WI38 (cell line): ENCODE measurements around the gene BNC1.

Experiments
- H3K4me3 ChIP-seq: 2 replicates; pipeline ENCODE4 v1.5.1; 2011; ENCODE audit warnings: low read depth, mild to moderate bottlenecking, control low read depth, low read length
- TF ChIP-seq, protein P1 (sequence below): IDR thresholded peaks from 2 replicates; pipeline ENCODE4 v1.5.1; 2012; ENCODE audit warnings: low read depth, mild to moderate bottlenecking, control low read depth, low read length

The BNC1 gene

DNA sequence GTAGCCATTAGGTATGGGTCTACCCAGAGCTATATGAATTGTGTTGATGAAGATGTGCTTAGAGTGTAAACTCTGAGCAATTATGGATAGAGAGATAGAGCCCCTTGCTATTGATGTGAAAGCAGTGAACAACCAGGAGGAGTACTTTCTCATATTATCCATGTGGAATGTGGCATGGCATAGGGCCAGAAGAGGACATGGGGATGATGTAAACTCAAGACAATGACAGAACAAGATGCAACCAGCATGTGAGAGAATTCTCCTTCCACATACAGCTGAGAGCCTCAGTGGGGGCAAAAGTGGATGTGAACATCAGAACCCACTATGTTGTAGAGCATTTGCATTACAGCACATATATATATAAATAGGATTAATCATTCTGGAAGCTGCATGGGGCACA, 36.4 kb upstream of the BNC1 start:
- TF ChIP-seq, protein P1, sequence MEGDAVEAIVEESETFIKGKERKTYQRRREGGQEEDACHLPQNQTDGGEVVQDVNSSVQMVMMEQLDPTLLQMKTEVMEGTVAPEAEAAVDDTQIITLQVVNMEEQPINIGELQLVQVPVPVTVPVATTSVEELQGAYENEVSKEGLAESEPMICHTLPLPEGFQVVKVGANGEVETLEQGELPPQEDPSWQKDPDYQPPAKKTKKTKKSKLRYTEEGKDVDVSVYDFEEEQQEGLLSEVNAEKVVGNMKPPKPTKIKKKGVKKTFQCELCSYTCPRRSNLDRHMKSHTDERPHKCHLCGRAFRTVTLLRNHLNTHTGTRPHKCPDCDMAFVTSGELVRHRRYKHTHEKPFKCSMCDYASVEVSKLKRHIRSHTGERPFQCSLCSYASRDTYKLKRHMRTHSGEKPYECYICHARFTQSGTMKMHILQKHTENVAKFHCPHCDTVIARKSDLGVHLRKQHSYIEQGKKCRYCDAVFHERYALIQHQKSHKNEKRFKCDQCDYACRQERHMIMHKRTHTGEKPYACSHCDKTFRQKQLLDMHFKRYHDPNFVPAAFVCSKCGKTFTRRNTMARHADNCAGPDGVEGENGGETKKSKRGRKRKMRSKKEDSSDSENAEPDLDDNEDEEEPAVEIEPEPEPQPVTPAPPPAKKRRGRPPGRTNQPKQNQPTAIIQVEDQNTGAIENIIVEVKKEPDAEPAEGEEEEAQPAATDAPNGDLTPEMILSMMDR = no peak

DNA sequence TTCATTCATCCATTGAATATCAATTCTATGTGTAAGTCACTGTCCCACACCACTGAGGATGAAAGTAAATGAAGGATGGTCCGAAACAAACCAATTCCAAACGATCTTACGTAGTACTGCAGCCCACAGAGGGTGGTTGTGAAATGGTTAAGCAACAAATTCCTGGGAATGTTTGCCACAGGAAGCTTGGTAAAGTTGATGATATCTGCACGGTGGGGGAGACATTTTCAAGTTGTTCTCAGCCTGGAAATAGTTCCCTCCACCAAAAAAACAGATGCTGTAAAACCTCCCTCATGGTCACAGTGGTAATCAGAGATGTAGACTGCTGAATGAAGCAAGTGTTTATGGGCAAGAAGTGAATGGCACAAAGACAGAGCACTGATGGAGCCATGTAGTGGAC, 35.9 kb upstream of the BNC1 start:
- TF ChIP-seq, protein P1 = no peak
- H3K4me3 ChIP-seq = no peak overlapping the region

More for the DNA sequence above, 36.4 kb upstream of the BNC1 start:
- no peak overlapping the region for H3K4me3 ChIP-seq

DNA sequence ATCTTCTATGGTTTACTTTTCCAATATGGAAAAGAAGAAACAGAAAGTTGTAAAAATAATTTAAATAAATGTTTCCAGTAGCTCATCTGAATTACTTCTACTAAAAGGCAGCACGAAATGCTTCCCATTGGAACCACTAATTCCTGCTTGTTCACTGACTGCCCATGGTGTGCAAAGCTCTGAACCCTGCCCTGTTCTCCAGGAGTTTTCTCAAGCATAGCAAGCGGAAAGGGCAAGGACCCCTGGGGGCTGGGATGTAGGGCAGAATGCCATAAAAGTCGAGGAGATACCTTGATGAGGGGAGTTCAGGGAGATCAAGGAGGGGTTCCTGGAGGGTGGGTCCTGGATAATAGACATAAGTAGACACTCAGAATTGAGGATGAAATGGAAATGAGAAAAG, 35.3 kb upstream of the BNC1 start:
- TF ChIP-seq, protein P1 = no peak

DNA sequence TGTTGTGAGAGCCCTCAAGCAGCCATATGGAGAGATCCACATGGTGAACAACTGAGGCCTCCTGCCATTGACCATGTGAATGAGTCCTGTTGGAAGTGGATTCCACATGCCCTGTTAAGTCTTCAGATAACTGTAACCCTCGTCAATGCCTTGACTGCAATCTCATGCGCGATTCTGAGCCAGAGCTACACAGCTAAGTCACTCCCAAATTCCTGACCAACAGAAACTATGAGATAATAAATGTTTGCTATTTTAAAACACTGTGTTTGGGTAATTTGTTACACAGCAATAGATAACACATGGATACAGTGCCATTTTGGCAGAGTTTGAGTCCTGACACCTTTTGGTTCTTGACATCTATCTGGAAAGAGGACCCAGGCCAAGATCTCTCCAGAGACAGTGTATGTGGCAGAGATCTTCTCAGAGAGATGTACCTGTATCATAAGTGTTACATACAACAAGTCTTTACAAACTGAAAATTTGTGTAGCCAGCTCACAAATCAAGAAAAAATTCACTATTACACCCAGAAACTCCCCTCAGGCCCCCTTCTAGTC, 34.5 kb upstream of the BNC1 start:
- no peak overlapping the region for H3K4me3 ChIP-seq
- TF ChIP-seq, protein P1 = no peak

More for the DNA sequence above, 35.3 kb upstream of the BNC1 start:
- no peak overlapping the region for H3K4me3 ChIP-seq

DNA sequence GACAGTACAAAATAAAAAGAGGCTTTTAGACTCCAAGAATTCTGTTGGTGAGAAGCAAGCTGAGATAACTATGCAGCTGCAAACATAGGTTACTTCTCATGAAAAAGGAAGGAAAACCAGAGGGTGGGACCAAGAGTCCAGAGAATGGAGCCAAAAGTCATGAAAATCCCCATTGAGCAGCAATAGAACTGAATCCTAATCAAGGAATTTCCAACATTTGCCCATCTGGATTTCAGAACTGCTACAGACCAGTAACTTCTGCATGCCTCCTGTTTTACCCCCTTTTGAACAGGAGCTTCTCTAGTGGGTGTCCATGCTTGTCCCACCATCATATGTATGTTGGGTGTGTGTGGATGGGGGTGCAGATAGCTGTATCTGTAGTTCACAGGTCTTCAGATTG, 33.6 kb upstream of the BNC1 start:
- H3K4me3 ChIP-seq = no peak overlapping the region
- TF ChIP-seq, protein P1 = no peak

DNA sequence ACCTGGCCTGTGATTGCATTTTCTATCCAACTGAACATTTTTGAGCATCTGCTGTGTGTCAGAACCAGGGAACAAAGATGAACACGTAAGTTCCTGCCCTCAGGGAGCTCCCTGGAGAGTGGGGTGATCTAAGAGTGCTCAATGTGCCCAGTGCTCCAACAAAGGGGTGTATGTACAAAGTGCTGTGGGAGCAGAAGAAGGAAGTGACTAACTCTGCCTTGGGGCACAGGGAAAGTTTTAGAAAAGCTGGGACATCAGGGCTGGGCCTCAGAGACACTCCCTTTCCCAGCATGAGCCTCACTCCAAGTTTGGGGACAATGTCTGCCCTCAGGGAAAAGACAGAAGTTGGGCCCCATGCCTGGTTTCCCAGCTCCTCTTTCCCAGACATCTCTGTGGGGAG, 27.6 kb upstream of the BNC1 start:
- TF ChIP-seq, protein P1 = no peak
- H3K4me3 ChIP-seq = no peak overlapping the region

DNA sequence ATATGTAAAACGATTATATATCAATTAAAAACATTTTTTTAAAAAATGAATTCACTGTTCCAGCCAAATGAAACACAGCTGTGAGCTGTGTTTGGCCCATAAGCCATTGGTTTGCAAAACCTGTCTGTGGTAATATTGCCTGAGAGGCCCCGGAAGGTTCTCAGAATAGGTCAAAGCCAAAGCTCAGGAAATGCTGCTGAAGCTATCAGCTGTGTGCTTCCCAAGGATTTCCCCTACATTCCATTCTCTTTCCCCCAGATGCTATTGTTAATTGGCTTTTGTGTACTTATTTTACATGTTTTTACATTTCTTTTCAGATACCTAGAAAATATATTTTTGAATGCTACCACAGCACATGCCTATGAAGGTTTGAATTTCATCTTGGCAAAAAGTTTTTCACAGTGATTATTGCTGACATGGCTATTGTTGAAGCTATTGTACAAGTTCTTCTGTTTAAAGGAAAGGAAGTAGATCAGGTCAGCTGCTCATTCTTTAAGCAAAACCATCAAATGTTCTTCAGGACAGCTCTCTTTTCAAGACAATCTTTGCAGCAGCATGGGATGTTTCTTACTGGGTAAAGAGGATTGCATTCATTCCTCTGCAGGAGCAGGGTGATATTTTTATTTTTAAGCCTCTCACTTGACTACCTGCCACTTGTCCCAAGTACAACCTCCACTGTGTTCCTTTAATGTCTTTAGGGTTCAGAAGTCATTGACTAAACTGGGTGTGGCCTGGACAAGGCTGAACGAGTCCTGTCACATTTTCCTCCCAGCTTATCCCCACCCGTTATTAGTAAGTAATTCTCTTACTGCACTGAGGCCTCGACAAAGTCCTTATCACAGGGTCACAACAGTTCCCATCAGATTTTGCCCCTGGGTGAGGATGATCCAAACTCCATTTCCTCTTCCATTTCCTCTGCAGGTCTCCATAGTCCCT, 26.3 kb upstream of the BNC1 start:
- TF ChIP-seq, protein P1 = no peak
- no peak overlapping the region for H3K4me3 ChIP-seq
